H7 (cell line): ENCODE data around the gene RPL36AL. TPM values are rescaled to one million over a fixed set of nuclear protein-coding genes. Genes with fewer than 3 reads are reported as not detected.

ENCODE experiments used
- DNase-seq: peaks from one replicate; pipeline ENCODE4 v3.0.0; 2012
- H3K27me3 ChIP-seq: 2 replicates; pipeline ENCODE4 v1.6.0; 2011; ENCODE audit warnings: mild to moderate bottlenecking, low read length; ENCODE audit not compliant: control insufficient read depth, insufficient read depth
- H3K36me3 ChIP-seq: replicated peaks from 2 replicates; pipeline ENCODE4 v1.5.1; 2011; ENCODE audit warnings: low read length; ENCODE audit not compliant: control insufficient read depth, insufficient read depth
- H3K4me3 ChIP-seq: 2 replicates; pipeline ENCODE4 v1.5.1; 2011; ENCODE audit warnings: low read depth, mild to moderate bottlenecking, control low read depth, low read length, moderate library complexity; ENCODE audit not compliant: insufficient read depth
- total RNA-seq: library from RNA; depleted of rRNA; stranded (reverse); fragments of >200 nt; shearing (Covaris generic); gene quantifications from 2 replicates; pipeline ENCODE4 v1.2.3, GENCODE V29; 2014; rRNA removed

Gene RPL36AL
- total RNA-seq, 1 experiment from 2014 or later: 145 TPM

- no peaks in the 10 kb centered on the region for H3K27me3 ChIP-seq
- H3K36me3 ChIP-seq: peaks cover 21% of the 10 kb centered on the region
- H3K4me3 ChIP-seq: no peak overlapping the region
- no peak for DNase-seq
Measured at GRCh38 chr14:49578141-49578540, 42.3 kb downstream of the RPL36AL start.

- no peak for DNase-seq
- Histone ChIP-seq H3K36me3 (peaks cover 16% of the 10 kb centered on the region), H3K27me3 (no peaks in the 10 kb centered on the region), H3K4me3 (no peak overlapping the region)
Measured at GRCh38 chr14:49574038-49574437, 46.4 kb downstream of the RPL36AL start.

- Histone ChIP-seq H3K36me3 (no peaks in the 10 kb centered on the region; the same call in 1 of the 2 replicates), H3K27me3 (no peaks in the 10 kb centered on the region), H3K4me3 (no peak overlapping the region)
- no peak for DNase-seq
Measured at GRCh38 chr14:49569281-49569680, 51.1 kb downstream of the RPL36AL start.

Other genes starting within 250 kb of the RPL36AL start
- gene RPS29, start 34.2 kb downstream of the RPL36AL start, total RNA-seq: 4,430 and 8,199 TPM in 2 replicates
- gene LRR1, start 21.7 kb downstream of the RPL36AL start, total RNA-seq: 40.2 and 47.9 TPM in 2 replicates
- gene MGAT2, start 173 bp upstream of the RPL36AL start, total RNA-seq: 29.4 and 35.9 TPM in 2 replicates
- 28.2 and 28.9 TPM in 2 replicates for gene DNAAF2, start 14.6 kb upstream of the RPL36AL start, total RNA-seq
- gene POLE2, start 67.6 kb upstream of the RPL36AL start, total RNA-seq: 30.8 and 36.5 TPM in 2 replicates
- 0.07 and 0.38 TPM in 2 replicates for gene KLHDC1, start 72.5 kb upstream of the RPL36AL start, total RNA-seq
- gene KLHDC2, start 147.5 kb upstream of the RPL36AL start, total RNA-seq: 71.5 and 102 TPM in 2 replicates
- 35.8 and 40.0 TPM in 2 replicates for gene NEMF, start 232.2 kb upstream of the RPL36AL start, total RNA-seq